Measurements from ENCODE around the gene HGF.
"Not testable (repeated sequence)": the region's sequence is repeated elsewhere in the genome, so short reads cannot be mapped to it uniquely, and the experiment has no call there.

Gene HGF

GRCh38 chr7:81769891-81770727 lies at the start of gene HGF:
Gene HGF (minus strand): TSS chr7:81770047. CDS start chr7:81769971, 76 bp downstream.
- ATAC-seq, result peak; percentile 66
- TF ChIP-seq CSDC2 (CRISPR knock-in tag; IDR thresholded peaks at IDR 0.05), result no peak
- TF ChIP-seq CREB5 (CRISPR knock-in tag; IDR thresholded peaks at IDR 0.05; ENCODE audit: low read depth), result no peak
- 0 out of 2 replicates have a peak, but pooled peaks have one; percentile 8 for TF ChIP-seq TSHZ2 (CRISPR knock-in tag; IDR thresholded peaks at IDR 0.05)
- no peak for TF ChIP-seq CSRNP3 (CRISPR knock-in tag; IDR thresholded peaks at IDR 0.05)
- TF ChIP-seq ZC3H10 (CRISPR knock-in tag; IDR thresholded peaks at IDR 0.05), result no peak
- TF ChIP-seq ZNF70 (CRISPR knock-in tag; IDR thresholded peaks at IDR 0.05), result no peak
- no peak for TF ChIP-seq BACH2 (CRISPR knock-in tag; IDR thresholded peaks at IDR 0.05; ENCODE audit: borderline replicate concordance)
- TF ChIP-seq ZNF565 (CRISPR knock-in tag; conservative IDR thresholded peaks at IDR 0.05; ENCODE audit: low read depth), result no peak
- TF ChIP-seq ESRRG (CRISPR knock-in tag; IDR thresholded peaks at IDR 0.05), result no peak
- TF ChIP-seq SNAI2 (CRISPR knock-in tag; IDR thresholded peaks at IDR 0.05), result peak; percentile 30; the same call in 1 of the 2 replicates
- no peak for TF ChIP-seq ARNTL (CRISPR knock-in tag; IDR thresholded peaks at IDR 0.05; ENCODE audit: borderline replicate concordance, low read depth)
- no peak for TF ChIP-seq RARB (CRISPR knock-in tag; IDR thresholded peaks at IDR 0.05)
- no peak for TF ChIP-seq ISL1 (CRISPR knock-in tag; IDR thresholded peaks at IDR 0.05)
- TF ChIP-seq GLIS3 (CRISPR knock-in tag; IDR thresholded peaks at IDR 0.05), result no peak
- TF ChIP-seq PATZ1 (CRISPR knock-in tag; IDR thresholded peaks at IDR 0.05; ENCODE audit: borderline replicate concordance), result no peak

GRCh38 chr7:81816312-81816711 lies 46.5 kb upstream of the HGF start:
- ATAC-seq, result peak; percentile 83
- TF ChIP-seq ESRRG (CRISPR knock-in tag; IDR thresholded peaks at IDR 0.05), result no peak
- TF ChIP-seq ARNTL (CRISPR knock-in tag; IDR thresholded peaks at IDR 0.05; ENCODE audit: borderline replicate concordance, low read depth), result no peak
- TF ChIP-seq SNAI2 (CRISPR knock-in tag; IDR thresholded peaks at IDR 0.05), result no peak
- peak; percentile 91 for TF ChIP-seq TSHZ2 (CRISPR knock-in tag; IDR thresholded peaks at IDR 0.05)
- no peak for TF ChIP-seq ZFP3 (CRISPR knock-in tag; IDR thresholded peaks at IDR 0.05)
- TF ChIP-seq ISL1 (CRISPR knock-in tag; IDR thresholded peaks at IDR 0.05), result 0 out of 2 replicates have a peak, but pooled peaks have one; percentile 26
- no peak for TF ChIP-seq POU6F1 (CRISPR knock-in tag; IDR thresholded peaks at IDR 0.05; ENCODE audit: borderline replicate concordance, low read depth)
- no peak for TF ChIP-seq GLIS3 (CRISPR knock-in tag; IDR thresholded peaks at IDR 0.05)
- no peak for TF ChIP-seq ZFP30 (CRISPR knock-in tag; IDR thresholded peaks at IDR 0.05)
- no peak for TF ChIP-seq ZNF8 (CRISPR knock-in tag; IDR thresholded peaks at IDR 0.05)
- TF ChIP-seq TCF4 (CRISPR knock-in tag; IDR thresholded peaks at IDR 0.05; ENCODE audit: borderline replicate concordance), result peak; percentile 70; the same call in 1 of the 2 replicates

GRCh38 chr7:81812866-81813476 lies 43.1 kb upstream of the HGF start:
- not testable (repeated sequence) for ATAC-seq

All from SK-N-SH treated with all-trans-retinoic acid at 6 μM for 48 hours (cell line).